IMR-90 (cell line): ENCODE measurements around the gene MAGOH.

Source experiments
- CEBPB ChIP-seq: IDR thresholded peaks from 2 replicates; pipeline ENCODE4 v1.6.1; 2012; ENCODE audit warnings: low read depth, low read length, improper control_type of control experiment
- CHD1 ChIP-seq: IDR thresholded peaks from 2 replicates; pipeline ENCODE4 v1.6.1; 2012; ENCODE audit warnings: low read depth, low read length, improper control_type of control experiment
- CTCF ChIP-seq: conservative IDR thresholded peaks from 2 replicates; pipeline ENCODE4 v1.5.1; 2012; ENCODE audit warnings: mild to moderate bottlenecking, low read depth, low read length, improper control_type of control experiment

- TF ChIP-seq CHD1: no peak
- no peak for TF ChIP-seq CTCF
- peak; percentile 82 for TF ChIP-seq CEBPB
Measured at GRCh38 chr1:53183095-53183990, 55.0 kb downstream of the MAGOH start.
